HCT116 (cell line): ENCODE measurements around the gene CNTNAP2. TPM values are rescaled to one million over a fixed set of nuclear protein-coding genes. Genes with fewer than 3 reads are reported as not detected.

Source experiments
- ATAC-seq: fragments of 200-7000 bp; cut with Tn5 transposase; 2 replicates; pipeline ENCODE4 v1.9.1; 2020; ENCODE audit warnings: mild to moderate bottlenecking, moderate library complexity
- BruUV-seq: library from RNA; stranded (reverse); fragments of 400-500 nt; replicated peaks from 2 replicates; lab custom pipeline; 2021; lab: Mats Ljungman, UMichigan
- CTCF ChIA-PET: fragments of 300-600 bp; sonication (Branson Sonifier 250); formaldehyde crosslinking; loops from one replicate; lab custom pipeline; 2021; ENCODE audit warnings: antibody characterized with exemption; lab: Charles Lee
- POLR2A ChIA-PET: fragments of 300-600, 350-600 bp; sonication (Branson Sonifier 250); formaldehyde crosslinking; loops from one replicate; lab custom pipeline; 2021; ENCODE audit warnings: antibody characterized with exemption; lab: Charles Lee
- RAD21 ChIA-PET, 2 experiments: fragments of 300-600 bp; sonication (Branson Sonifier 250); formaldehyde crosslinking; loops; one replicate each; lab custom pipeline; 2023; ENCODE audit warnings: low total read pairs in 2 of 2; ENCODE audit not compliant: uncharacterized antibody in 2 of 2, unreplicated experiment in 2 of 2, low non-redundant PET in 1 of 2; lab: Charles Lee
- DNase-seq: peaks from one replicate; pipeline ENCODE4 v3.0.0-alpha.2; 2010; ENCODE audit warnings: low read depth, low spot score
- H2AFZ ChIP-seq: fragments of 200-600 bp; shearing (Covaris generic), sonication (generic); 2 replicates; pipeline ENCODE4 v1.6.1; 2017; ENCODE audit warnings: low read depth, mixed run types, mixed read lengths, antibody characterized with exemption, low read length; ENCODE audit not compliant: poor library complexity, severe bottlenecking
- H3K27ac ChIP-seq: 2 replicates; pipeline ENCODE4 v1.5.1; 2012; ENCODE audit warnings: low read depth, low read length
- H3K27me3 ChIP-seq: fragments of 200-600 bp; sonication (generic); 2 replicates; pipeline ENCODE4 v1.6.1; 2016; ENCODE audit warnings: mixed run types, low read length, mixed read lengths; ENCODE audit not compliant: insufficient read depth
- H3K36me3 ChIP-seq, 2 experiments: fragments of 200-500 bp in 1 of 2; fragments of 200-600 bp in 1 of 2; sonication (Bioruptor generic) in 1 of 2; sonication (generic) in 1 of 2; 2 replicates each; pipeline versions ENCODE4 v1.5.1 to v1.6.1; 2014 to 2016; ENCODE audit warnings: low read length in 2 of 2, inconsistent platforms in 1 of 2, mixed read lengths in 1 of 2, mixed run types in 1 of 2; ENCODE audit not compliant: insufficient read depth in 2 of 2, control insufficient read depth in 1 of 2
- H3K4me1 ChIP-seq, 2 experiments: fragments of 200-600 bp in 1 of 2; sonication (generic) in 1 of 2; 2 replicates each; pipeline versions ENCODE4 v1.5.1 to v1.6.1; 2012 to 2017; ENCODE audit warnings: low read length in 2 of 2, inconsistent platforms in 1 of 2, mild to moderate bottlenecking in 1 of 2, mixed read lengths in 1 of 2, mixed run types in 1 of 2, moderate library complexity in 1 of 2; ENCODE audit not compliant: insufficient read depth in 2 of 2, control insufficient read depth in 1 of 2
- H3K4me2 ChIP-seq: fragments of 200-600 bp; sonication (generic); 2 replicates; pipeline ENCODE4 v1.6.1; 2017; ENCODE audit warnings: mixed run types, low read length, mixed read lengths
- H3K4me3 ChIP-seq, 2 experiments: fragments of 200-600 bp in 1 of 2; sonication (generic) in 1 of 2; replicated peaks in 1 of 2; 2 replicates each; pipeline ENCODE4 v1.5.1; 2011 to 2016; ENCODE audit warnings: low read length in 2 of 2, control low read depth in 1 of 2, low read depth in 1 of 2, mild to moderate bottlenecking in 1 of 2, mixed read lengths in 1 of 2, mixed run types in 1 of 2
- H3K79me2 ChIP-seq: fragments of 200-600 bp; sonication (generic); 2 replicates; pipeline ENCODE4 v1.6.1; 2017; ENCODE audit warnings: mild to moderate bottlenecking, mixed run types, low read length, moderate library complexity, mixed read lengths; ENCODE audit not compliant: insufficient read depth
- H3K9ac ChIP-seq: fragments of 200-600 bp; sonication (generic); 2 replicates; pipeline ENCODE4 v1.6.1; 2016; ENCODE audit warnings: low read length, mixed read lengths
- H3K9me2 ChIP-seq: fragments of 200-600 bp; sonication (generic), shearing (Covaris generic); 2 replicates; pipeline ENCODE4 v1.6.1; 2017; ENCODE audit warnings: mixed run types, mild to moderate bottlenecking, moderate library complexity; ENCODE audit not compliant: insufficient read depth
- H3K9me3 ChIP-seq, 2 experiments: fragments of 200-500 bp in 1 of 2; fragments of 200-600 bp in 1 of 2; sonication (Bioruptor generic) in 1 of 2; sonication (generic) in 1 of 2; 2 replicates each; pipeline ENCODE4 v1.6.1; 2014 to 2017; ENCODE audit warnings: low read length in 2 of 2, mixed read lengths in 2 of 2, inconsistent platforms in 1 of 2, low read depth in 1 of 2, mild to moderate bottlenecking in 1 of 2, mixed run types in 1 of 2, moderate library complexity in 1 of 2; ENCODE audit not compliant: control insufficient read depth in 1 of 2, insufficient read depth in 1 of 2
- H4K20me1 ChIP-seq: fragments of 200-600 bp; sonication (generic), shearing (Covaris generic); 2 replicates; pipeline ENCODE4 v1.6.1; 2017; ENCODE audit warnings: mixed run types, mild to moderate bottlenecking, moderate library complexity; ENCODE audit not compliant: insufficient read depth
- CEBPB ChIP-seq: IDR thresholded peaks from 2 replicates; pipeline ENCODE4 v1.6.1; 2012; ENCODE audit warnings: low read depth
- ELF1 ChIP-seq: IDR thresholded peaks from 2 replicates; pipeline ENCODE4 v1.6.1; 2012; ENCODE audit warnings: low read depth, borderline replicate concordance
- EZH2 ChIP-seq: fragments of 200-600 bp; sonication (generic); IDR thresholded peaks from 2 replicates; pipeline ENCODE4 v1.6.1; 2017; ENCODE audit warnings: antibody characterized with exemption, mixed run types
- EZH2phosphoT487 ChIP-seq: fragments of 200-600 bp; IDR thresholded peaks from 2 replicates; pipeline ENCODE4 v1.6.1; 2018; ENCODE audit warnings: antibody characterized with exemption, borderline replicate concordance
- RAD21 ChIP-seq: IDR thresholded peaks from 2 replicates; pipeline ENCODE4 v1.6.1; 2012; ENCODE audit warnings: low read depth, mild to moderate bottlenecking
- TCF7L2 ChIP-seq: IDR thresholded peaks from 2 replicates; pipeline ENCODE4 v1.7.0; 2011; ENCODE audit warnings: borderline replicate concordance, inconsistent platforms; ENCODE audit not compliant: insufficient read depth, insufficient read length; ENCODE audit errors: extremely low read depth
- YY1 ChIP-seq: IDR thresholded peaks from 2 replicates; pipeline ENCODE4 v1.6.1; 2011; ENCODE audit warnings: low read length, low read depth, moderate library complexity, mild to moderate bottlenecking; ENCODE audit not compliant: insufficient replicate concordance; ENCODE audit errors: extremely low read depth
- ZBTB33 ChIP-seq: IDR thresholded peaks from 2 replicates; pipeline ENCODE4 v1.6.1; 2011; ENCODE audit warnings: mild to moderate bottlenecking, low read length, moderate library complexity; ENCODE audit not compliant: insufficient replicate concordance; ENCODE audit errors: extremely low read depth
- intact Hi-C: fragments of 100-400 bp; cut with micrococcal nuclease; formaldehyde crosslinking; loops from 2 replicates; pipeline ENCODE4 v1.10.0; 2022
- total RNA-seq: library from RNA; stranded (reverse); gene quantifications from one replicate; pipeline ENCODE4 v1.2.1, GENCODE V29; 2021; ENCODE audit not compliant: unreplicated experiment
- TF ChIP-seq, protein P1 (sequence below), 3 experiments: fragments of 200-600 bp in 1 of 3; sonication (generic) in 1 of 3; IDR thresholded peaks in 2 of 3; conservative IDR thresholded peaks in 1 of 3; 2 replicates each; pipeline ENCODE4 v1.5.1; 2012 to 2017; ENCODE audit warnings: low read depth in 2 of 3, low read length in 2 of 3, antibody characterized with exemption in 1 of 3, borderline replicate concordance in 1 of 3, control low read depth in 1 of 3, mild to moderate bottlenecking in 1 of 3, mixed read lengths in 1 of 3, mixed run types in 1 of 3, moderate library complexity in 1 of 3; ENCODE audit not compliant: insufficient read depth in 1 of 3

Gene CNTNAP2
- total RNA-seq, 1 experiment from 2014 or later = 0.37 TPM

GRCh38 chr7:146214842-146215241 is 98.2 kb downstream of the CNTNAP2 start:
- no peak overlapping the region for H3K9ac ChIP-seq
- DNase-seq = no peak
- TF ChIP-seq TCF7L2 = no peak
- TF ChIP-seq, protein P1, sequence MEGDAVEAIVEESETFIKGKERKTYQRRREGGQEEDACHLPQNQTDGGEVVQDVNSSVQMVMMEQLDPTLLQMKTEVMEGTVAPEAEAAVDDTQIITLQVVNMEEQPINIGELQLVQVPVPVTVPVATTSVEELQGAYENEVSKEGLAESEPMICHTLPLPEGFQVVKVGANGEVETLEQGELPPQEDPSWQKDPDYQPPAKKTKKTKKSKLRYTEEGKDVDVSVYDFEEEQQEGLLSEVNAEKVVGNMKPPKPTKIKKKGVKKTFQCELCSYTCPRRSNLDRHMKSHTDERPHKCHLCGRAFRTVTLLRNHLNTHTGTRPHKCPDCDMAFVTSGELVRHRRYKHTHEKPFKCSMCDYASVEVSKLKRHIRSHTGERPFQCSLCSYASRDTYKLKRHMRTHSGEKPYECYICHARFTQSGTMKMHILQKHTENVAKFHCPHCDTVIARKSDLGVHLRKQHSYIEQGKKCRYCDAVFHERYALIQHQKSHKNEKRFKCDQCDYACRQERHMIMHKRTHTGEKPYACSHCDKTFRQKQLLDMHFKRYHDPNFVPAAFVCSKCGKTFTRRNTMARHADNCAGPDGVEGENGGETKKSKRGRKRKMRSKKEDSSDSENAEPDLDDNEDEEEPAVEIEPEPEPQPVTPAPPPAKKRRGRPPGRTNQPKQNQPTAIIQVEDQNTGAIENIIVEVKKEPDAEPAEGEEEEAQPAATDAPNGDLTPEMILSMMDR (IDR thresholded peaks at IDR 0.05 in 2 of 3, conservative IDR thresholded peaks at IDR 0.05 in 1 of 3; ENCODE audit: borderline replicate concordance in 1 of 3, insufficient read depth in 1 of 3, low read depth in 2 of 3, low read length in 2 of 3) = no peak
- no peak for TF ChIP-seq YY1
- no peak for TF ChIP-seq EZH2
- no peak for TF ChIP-seq ZBTB33
- TF ChIP-seq ELF1 = no peak
- no peak for TF ChIP-seq RAD21
- TF ChIP-seq CEBPB = no peak
- TF ChIP-seq EZH2phosphoT487 = no peak
- no peaks in the 10 kb centered on the region for H4K20me1 ChIP-seq
- peaks cover 4 to 13% of the 10 kb centered on the region in 2 experiments; a peak in 2 of 4 replicates for H3K9me3 ChIP-seq
- POLR2A ChIA-PET = no interaction called here
- no peaks in the 10 kb centered on the region for H3K27me3 ChIP-seq
- no peaks in the 10 kb centered on the region for H3K4me1 ChIP-seq
- no peak overlapping the region for H2AFZ ChIP-seq
- RAD21 ChIA-PET = no interaction called here
- H3K4me2 ChIP-seq = no peak overlapping the region
- no TSS peak for BruUV-seq
- H3K9me2 ChIP-seq = no peaks in the 10 kb centered on the region
- CTCF ChIA-PET = no interaction called here
- no peaks in the 10 kb centered on the region for H3K36me3 ChIP-seq
- intact Hi-C loops = no loop called here
- H3K79me2 ChIP-seq = no peaks in the 10 kb centered on the region
- no peak for ATAC-seq
- no peak overlapping the region for H3K4me3 ChIP-seq
- no peak overlapping the region for H3K27ac ChIP-seq
